ENCODE measurements around the gene DHX30. TPM values are rescaled to one million over a fixed set of nuclear protein-coding genes. Genes with fewer than 3 reads are reported as not detected.
"Not testable (repeated sequence)": the region's sequence is repeated elsewhere in the genome, so short reads cannot be mapped to it uniquely, and the experiment has no call there.

Gene DHX30
- total RNA-seq (ENCODE audit: low replicate concordance) = 39.2 and 51.5 TPM in 2 replicates

DNA sequence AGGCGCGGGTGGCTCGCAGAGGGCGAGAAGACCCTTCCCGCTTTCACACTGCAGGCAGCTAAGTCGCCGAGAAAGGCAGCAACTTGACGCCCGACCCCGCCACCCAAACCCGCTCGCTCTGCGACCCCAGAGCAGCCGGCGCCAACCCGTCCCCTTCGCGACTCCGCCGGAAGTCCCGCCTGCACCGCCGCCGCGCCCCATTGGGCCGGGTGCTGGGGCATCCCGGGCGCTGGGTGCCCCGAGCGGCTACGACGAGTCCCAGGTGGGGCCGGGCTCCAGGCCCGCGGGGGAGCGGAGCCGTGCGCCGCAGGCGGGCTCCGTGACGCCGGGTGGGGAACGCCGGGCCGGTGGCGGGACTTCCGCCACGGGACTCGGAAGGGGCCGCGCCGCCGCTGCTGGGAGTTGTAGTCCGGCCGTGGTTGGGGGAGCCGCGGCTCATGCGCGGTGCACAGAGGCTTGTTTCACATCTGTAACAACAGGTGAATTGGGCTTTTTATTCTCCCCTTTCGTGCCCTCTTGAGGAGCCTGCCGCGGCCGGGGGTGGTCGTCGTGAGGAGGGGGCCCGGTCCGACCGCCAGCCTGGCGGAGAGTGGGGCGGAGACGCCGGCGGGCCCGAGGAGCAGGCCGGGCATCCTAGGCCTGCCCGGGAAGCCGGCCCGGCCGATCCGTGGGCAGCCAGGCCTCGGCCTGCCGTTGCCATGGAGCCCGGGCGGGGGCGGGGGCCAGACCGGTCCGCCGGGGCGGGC is at the start of gene DHX30:
TSS of gene DHX30 (plus strand) at position 405 of the 746 bp plus-strand sequence. CDS start 7,546 bp downstream, outside the sequence.
- peak; percentile 83 for DNase-seq (ENCODE audit: low read depth)
- TF ChIP-seq CTCF (IDR thresholded peaks at IDR 0.05; ENCODE audit: insufficient read depth, low read length) = no peak

DNA sequence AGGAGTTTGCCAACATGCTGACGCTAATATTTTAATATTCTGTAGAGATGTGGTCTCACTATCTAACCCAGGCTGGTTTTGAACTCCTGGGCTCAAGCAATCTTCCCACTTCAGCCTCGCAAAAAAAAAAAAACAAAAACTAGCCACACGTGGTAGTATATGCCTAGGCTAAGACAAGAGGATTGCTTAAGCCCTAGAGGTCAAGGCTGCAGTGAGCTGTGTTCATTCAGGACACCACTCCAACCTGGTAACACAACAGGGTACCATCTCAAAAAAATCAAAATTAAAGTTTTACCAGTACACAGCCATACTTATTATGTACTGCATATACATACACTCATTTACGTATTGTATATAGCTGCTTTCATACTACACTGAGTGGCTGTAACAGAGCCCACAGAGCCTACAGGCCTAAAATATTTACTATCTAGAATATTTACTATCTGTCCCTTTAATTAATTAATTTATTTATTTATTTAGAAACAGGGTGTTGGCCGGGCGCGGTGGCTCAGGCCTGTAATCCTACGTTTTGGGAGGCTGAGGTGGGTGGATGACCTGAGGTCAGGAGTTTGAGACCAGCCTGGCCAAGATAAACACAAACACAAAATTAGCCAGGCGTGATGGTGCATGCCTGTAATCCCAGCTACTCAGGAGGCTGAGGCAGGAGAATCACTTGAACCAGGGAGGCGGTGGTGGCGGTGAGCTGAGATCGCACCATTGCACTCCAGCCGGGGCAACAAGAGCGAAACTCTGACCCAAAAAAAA is 44.5 kb upstream of the DHX30 start:
- no peak for TF ChIP-seq CTCF (IDR thresholded peaks at IDR 0.05; ENCODE audit: insufficient read depth, low read length)
- DNase-seq (ENCODE audit: low read depth) = no peak

More for the DNA sequence above, at the start of gene DHX30:
- peak within 1 kb of the TSS; percentile 95 for H3K4me3 ChIP-seq (ENCODE audit: low read depth, low read length)

GRCh38 chr3:47760207-47760606 is 42.7 kb upstream of the DHX30 start:
- DNase-seq (ENCODE audit: low read depth); H3K4me3 ChIP-seq (ENCODE audit: low read depth, low read length): not testable (repeated sequence)

More for the DNA sequence above, 44.5 kb upstream of the DHX30 start:
- H3K4me3 ChIP-seq (ENCODE audit: low read depth, low read length) = no peak overlapping the region

- DNase-seq (ENCODE audit: low read depth) = no peak
- TF ChIP-seq CTCF (IDR thresholded peaks at IDR 0.05; ENCODE audit: insufficient read depth, low read length) = no peak
Measured at GRCh38 chr3:47761046-47761445, 41.9 kb upstream of the DHX30 start.

DNA sequence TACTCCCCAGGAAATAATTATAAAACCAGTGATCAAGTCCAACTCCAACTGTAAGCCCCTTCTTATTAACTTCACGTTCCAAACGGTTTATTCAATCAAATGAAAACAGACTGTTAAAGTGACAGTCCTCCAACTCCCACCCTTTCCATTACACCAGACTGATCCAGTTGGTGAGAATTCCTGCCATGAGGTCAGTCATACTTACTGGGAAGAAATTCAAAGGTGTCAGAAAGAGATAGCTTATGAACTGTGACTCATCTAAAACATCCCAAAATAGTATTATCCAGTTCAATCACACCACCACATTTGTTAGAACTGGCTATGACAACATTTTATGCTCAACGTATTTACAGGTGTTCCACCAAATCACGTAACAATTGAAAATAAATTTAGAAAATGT is 40.7 kb upstream of the DHX30 start:
- DNase-seq (ENCODE audit: low read depth) = peak; percentile 37
- no peak for TF ChIP-seq CTCF (IDR thresholded peaks at IDR 0.05; ENCODE audit: insufficient read depth, low read length)
- H3K4me3 ChIP-seq (ENCODE audit: low read depth, low read length) = no peak overlapping the region

More at GRCh38 chr3:47761046-47761445, 41.9 kb upstream of the DHX30 start:
- no peak overlapping the region for H3K4me3 ChIP-seq (ENCODE audit: low read depth, low read length)

- no peak for DNase-seq (ENCODE audit: low read depth)
Measured at GRCh38 chr3:47766186-47766585, 36.8 kb upstream of the DHX30 start.

More at GRCh38 chr3:47766186-47766585, 36.8 kb upstream of the DHX30 start:
- H3K4me3 ChIP-seq (ENCODE audit: low read depth, low read length) = no peak overlapping the region
- no peak for TF ChIP-seq CTCF (IDR thresholded peaks at IDR 0.05; ENCODE audit: insufficient read depth, low read length)
